Measurements from ENCODE around the gene TMEM33.

Gene TMEM33

DNA sequence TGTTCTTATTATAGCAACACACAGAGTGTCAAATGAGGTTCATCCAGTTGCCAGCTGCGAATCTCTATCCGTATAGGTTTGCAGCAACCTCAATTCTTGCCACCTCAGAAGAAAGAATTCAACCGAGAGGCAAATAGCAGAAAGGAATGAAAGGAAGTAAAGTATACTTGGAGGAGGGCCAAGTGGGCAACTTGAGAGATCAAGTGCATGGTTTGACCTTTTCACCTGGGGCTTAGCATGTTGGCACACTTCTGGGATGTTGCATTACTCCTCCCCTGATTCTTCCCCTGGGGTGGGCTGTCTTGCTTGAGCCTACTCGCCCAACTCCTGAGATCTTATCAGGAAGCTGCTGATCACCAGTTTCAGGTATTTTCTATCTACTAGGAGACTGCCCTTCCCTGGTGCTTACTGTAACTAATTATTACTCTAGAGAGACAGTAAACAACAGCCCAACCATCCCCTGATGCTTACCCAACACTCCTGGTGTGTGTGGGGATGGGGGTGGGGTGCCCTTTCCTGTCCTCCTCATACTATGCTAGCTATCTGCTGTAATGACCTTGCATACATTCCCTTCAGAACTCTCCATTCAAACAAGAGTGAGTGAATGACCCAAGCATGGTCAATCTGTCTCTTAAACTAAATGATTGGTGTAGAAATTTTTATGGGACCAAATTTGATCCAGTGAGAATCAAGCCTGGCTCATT lies 7.3 kb upstream of the TMEM33 start:
- ATAC-seq: no peak
- Mint-ChIP-seq H3K4me3 (no peak overlapping the region), H3K9me3 (no peaks in the 10 kb centered on the region), H3K4me1 (no peaks in the 10 kb centered on the region), H3K27ac (no peak overlapping the region), H3K27me3 (peaks cover 23% of the 10 kb centered on the region), H3K36me3 (no peaks in the 10 kb centered on the region)

DNA sequence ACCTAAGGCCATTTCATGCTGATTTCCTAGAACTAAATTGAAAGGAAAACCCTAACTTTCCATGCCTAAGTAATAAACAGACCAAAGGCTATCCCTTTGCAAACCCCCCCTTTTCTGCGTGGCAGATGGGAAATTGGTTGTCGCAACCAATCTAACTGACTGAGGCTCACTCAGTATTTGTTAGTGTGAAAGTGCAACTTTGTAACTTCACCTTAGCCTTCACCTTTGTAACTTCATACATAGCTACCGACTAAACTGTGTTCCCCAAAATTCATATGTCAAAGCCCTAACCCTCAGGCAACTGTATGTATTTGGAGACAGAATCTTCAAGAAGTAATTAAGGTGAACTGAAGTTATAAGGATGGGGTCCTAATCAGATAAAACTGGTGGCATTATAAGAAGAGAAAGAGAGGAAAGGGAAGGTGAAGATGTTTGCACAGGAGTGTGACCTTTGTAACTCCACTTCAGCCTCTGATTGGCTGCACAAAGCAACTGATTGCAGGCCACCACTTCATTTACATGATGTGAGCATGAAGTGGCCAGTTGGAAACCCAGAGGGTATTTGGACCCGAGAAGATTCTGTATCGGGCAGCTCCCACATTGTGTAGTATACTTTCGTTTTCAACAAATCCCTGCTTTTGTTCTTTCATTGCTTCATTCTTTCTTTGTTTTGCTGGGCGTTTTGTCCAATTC lies 4.9 kb upstream of the TMEM33 start:
- Mint-ChIP-seq H3K9me3 (peaks cover 2% of the 10 kb centered on the region), H3K4me1 (peaks cover 9% of the 10 kb centered on the region), H3K27me3 (peaks cover 8% of the 10 kb centered on the region), H3K27ac (no peak overlapping the region), H3K4me3 (no peak overlapping the region), H3K36me3 (no peaks in the 10 kb centered on the region)
- ATAC-seq: no peak

DNA sequence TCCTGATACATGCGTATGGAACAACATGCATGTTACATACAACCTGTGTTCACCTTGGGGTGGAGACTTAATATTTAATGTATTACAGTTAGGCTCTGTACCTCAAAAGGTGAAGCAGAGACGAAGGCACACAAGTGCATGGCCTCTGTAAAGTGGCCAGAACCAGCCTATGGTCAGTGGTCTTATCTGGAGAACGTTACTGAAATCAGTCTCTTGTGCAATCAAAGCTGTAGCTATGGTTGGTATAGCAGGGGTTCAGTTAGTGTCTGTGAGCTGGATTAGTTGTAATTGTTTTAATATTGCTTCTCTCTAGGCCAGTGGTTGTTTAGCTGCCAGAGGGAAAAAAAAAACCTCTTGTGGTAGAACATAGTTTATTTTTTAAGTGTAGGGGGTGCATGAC lies 2.2 kb upstream of the TMEM33 start:
- no peak for ATAC-seq

DNA sequence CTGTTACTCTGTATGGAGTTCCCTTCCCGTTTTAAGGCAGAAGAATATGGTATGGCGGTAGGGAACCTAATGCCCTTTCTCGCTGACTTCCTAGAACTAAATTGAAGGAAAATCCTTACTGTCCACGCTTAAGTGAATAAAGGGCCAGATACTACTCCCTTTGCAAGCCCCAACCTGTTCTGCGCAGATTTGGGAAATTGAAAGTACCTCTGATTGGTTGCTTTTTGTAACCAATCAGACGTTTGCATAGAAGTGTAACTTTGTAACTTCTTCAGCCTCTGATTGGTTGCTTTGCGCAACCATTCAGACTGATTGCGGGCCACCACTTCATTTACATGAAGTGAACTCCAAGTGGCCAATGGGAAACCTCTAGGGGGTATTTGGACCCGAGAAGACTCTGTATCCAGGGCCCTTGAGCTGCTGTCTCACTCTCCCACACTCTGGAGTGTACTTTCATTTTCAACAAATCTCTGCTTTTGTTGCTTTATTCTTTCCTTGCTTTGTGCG lies 1.2 kb upstream of the TMEM33 start:
- Mint-ChIP-seq H3K36me3 (peaks cover 2% of the 10 kb centered on the region), H3K4me3 (peak overlapping the region; percentile 94), H3K27me3 (no peaks in the 10 kb centered on the region), H3K4me1 (peaks cover 29% of the 10 kb centered on the region), H3K9me3 (peaks cover 2% of the 10 kb centered on the region), H3K27ac (no peak overlapping the region)
- no peak for ATAC-seq

More for the DNA sequence above, 2.2 kb upstream of the TMEM33 start:
- Mint-ChIP-seq H3K36me3 (no peaks in the 10 kb centered on the region), H3K27ac (no peak overlapping the region), H3K4me3 (no peak overlapping the region), H3K4me1 (peaks cover 29% of the 10 kb centered on the region), H3K9me3 (peaks cover 2% of the 10 kb centered on the region), H3K27me3 (peaks cover 8% of the 10 kb centered on the region)

GRCh38 chr4:41934514-41934900 lies 722 bp upstream of the TMEM33 start:
- H3K27ac Mint-ChIP-seq: peak overlapping the region; percentile 79
- H3K9me3 Mint-ChIP-seq: peaks cover 2% of the 10 kb centered on the region
- no peaks in the 10 kb centered on the region for H3K27me3 Mint-ChIP-seq
- peaks cover 29% of the 10 kb centered on the region for H3K4me1 Mint-ChIP-seq
- peaks cover 6% of the 10 kb centered on the region for H3K36me3 Mint-ChIP-seq
- H3K4me3 Mint-ChIP-seq: peak overlapping the region; percentile 94
- ATAC-seq: no peak

- peak overlapping the region; percentile 79 for H3K27ac Mint-ChIP-seq
- peaks cover 12% of the 10 kb centered on the region for H3K36me3 Mint-ChIP-seq
- H3K4me3 Mint-ChIP-seq: peak overlapping the region; percentile 94
- H3K9me3 Mint-ChIP-seq: peaks cover 2% of the 10 kb centered on the region
- H3K27me3 Mint-ChIP-seq: no peaks in the 10 kb centered on the region
- H3K4me1 Mint-ChIP-seq: peaks cover 29% of the 10 kb centered on the region
- peak; percentile 17 for ATAC-seq
These were observed 408 bp downstream of the TMEM33 start for GRCh38 chr4:41935652-41936021.

DNA sequence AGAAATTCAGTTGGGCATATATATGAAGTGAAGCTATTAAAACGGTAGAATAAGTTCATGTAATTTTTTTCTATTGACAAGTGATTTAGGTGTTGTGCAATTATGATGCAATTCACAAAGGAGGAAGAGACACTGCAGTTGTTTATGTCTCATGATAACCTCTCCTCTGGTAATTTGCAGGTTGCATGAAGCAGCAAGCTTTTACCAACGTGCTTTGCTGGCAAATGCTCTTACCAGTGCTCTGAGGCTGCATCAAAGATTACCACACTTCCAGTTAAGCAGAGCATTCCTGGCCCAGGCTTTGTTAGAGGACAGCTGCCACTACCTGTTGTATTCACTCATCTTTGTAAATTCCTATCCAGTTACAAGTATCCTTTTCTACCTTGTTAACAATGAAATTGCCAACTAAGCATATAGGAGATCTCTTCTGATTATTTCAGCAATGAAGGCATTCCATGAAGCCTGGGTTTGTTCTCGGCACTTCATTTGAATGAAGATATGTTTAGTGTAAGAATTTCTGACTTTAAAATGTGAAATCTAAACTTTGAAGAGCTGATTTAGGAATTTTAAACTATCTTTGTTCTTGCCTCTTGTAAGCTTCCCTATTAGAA lies 3.9 kb downstream of the TMEM33 start:
- no peak overlapping the region for H3K27ac Mint-ChIP-seq
- H3K4me1 Mint-ChIP-seq: peaks cover 29% of the 10 kb centered on the region
- H3K4me3 Mint-ChIP-seq: no peak overlapping the region
- H3K9me3 Mint-ChIP-seq: peaks cover 2% of the 10 kb centered on the region
- ATAC-seq: no peak
- peaks cover 30% of the 10 kb centered on the region for H3K36me3 Mint-ChIP-seq
- H3K27me3 Mint-ChIP-seq: no peaks in the 10 kb centered on the region

GRCh38 chr4:41940834-41941233 lies 5.6 kb downstream of the TMEM33 start:
- no peak overlapping the region for H3K4me3 Mint-ChIP-seq
- H3K36me3 Mint-ChIP-seq: peaks cover 30% of the 10 kb centered on the region
- peaks cover 15% of the 10 kb centered on the region for H3K4me1 Mint-ChIP-seq
- H3K9me3 Mint-ChIP-seq: no peaks in the 10 kb centered on the region
- H3K27ac Mint-ChIP-seq: no peak overlapping the region
- ATAC-seq: no peak
- no peaks in the 10 kb centered on the region for H3K27me3 Mint-ChIP-seq

- Mint-ChIP-seq H3K36me3 (peaks cover 36% of the 10 kb centered on the region), H3K4me1 (no peaks in the 10 kb centered on the region), H3K4me3 (no peak overlapping the region), H3K27me3 (no peaks in the 10 kb centered on the region), H3K27ac (no peak overlapping the region), H3K9me3 (no peaks in the 10 kb centered on the region)
- ATAC-seq: no peak
These were observed 8.3 kb downstream of the TMEM33 start for GRCh38 chr4:41943506-41943905.

DNA sequence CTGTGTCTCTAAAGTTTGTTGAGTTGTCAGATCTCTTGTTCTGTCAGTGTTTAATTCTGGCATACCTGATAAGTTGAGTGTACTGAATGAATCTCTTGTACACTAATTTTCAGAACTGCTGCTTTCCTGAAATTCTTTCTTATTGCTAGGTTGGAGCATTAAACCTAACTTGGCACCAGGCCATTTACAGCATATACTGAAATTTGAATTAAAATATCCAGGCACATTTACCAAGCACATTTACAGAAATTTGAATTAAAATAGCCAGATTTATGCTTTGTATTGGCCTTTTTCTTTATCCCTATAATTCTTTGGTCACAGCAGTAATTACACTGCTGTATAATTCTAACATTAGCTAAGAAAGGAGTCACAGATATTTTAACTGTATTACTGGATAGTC lies 8.9 kb downstream of the TMEM33 start:
- H3K27ac Mint-ChIP-seq: no peak overlapping the region
- H3K9me3 Mint-ChIP-seq: no peaks in the 10 kb centered on the region
- no peak for ATAC-seq
- no peak overlapping the region for H3K4me3 Mint-ChIP-seq
- no peaks in the 10 kb centered on the region for H3K4me1 Mint-ChIP-seq
- peaks cover 34% of the 10 kb centered on the region for H3K36me3 Mint-ChIP-seq
- H3K27me3 Mint-ChIP-seq: no peaks in the 10 kb centered on the region

DNA sequence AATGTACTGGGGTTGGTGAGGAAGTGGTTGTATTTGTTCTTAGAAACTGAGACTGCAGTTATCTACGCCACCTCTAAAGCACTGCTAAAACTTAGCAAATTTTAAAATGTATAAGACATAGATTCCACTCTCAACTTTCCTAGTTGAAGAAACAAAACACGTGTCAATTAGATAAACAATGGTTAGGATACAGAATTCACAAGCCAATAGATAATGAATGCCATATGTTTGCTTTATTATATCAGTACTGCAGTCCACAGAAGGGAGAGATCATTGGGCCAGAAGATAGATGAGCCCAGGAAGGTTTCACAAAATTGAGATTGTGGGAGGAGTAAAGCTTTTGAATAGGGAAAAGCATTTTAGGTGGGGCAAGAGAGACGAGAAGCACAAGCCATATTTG lies 14.3 kb downstream of the TMEM33 start:
- ATAC-seq: no peak
- Mint-ChIP-seq H3K27me3 (no peaks in the 10 kb centered on the region), H3K4me1 (peaks cover 7% of the 10 kb centered on the region), H3K27ac (no peak overlapping the region), H3K4me3 (no peak overlapping the region), H3K9me3 (no peaks in the 10 kb centered on the region), H3K36me3 (peaks cover 42% of the 10 kb centered on the region)

DNA sequence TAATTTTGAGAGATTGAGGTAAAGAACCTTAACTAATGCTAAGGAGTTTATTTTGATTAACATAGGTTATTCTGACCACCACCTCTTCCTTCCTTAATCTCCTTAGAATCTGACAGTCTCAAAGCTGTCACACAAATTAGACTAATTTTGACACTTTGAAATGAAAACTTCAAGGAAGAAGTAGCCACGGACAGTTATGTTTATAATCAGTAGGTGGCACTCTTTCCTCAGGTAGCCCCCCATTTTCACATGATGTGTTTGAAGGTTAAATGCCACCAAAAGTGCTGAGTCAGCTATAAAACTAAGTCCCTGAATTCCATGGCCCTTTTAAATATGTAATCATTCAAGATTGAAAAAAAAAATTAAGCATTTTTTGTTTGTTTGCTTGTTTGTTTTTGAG lies 22.4 kb downstream of the TMEM33 start:
- Mint-ChIP-seq H3K27ac (no peak overlapping the region), H3K36me3 (peaks cover 16% of the 10 kb centered on the region), H3K4me3 (no peak overlapping the region), H3K4me1 (no peaks in the 10 kb centered on the region), H3K9me3 (no peaks in the 10 kb centered on the region), H3K27me3 (no peaks in the 10 kb centered on the region)
- no peak for ATAC-seq

DNA sequence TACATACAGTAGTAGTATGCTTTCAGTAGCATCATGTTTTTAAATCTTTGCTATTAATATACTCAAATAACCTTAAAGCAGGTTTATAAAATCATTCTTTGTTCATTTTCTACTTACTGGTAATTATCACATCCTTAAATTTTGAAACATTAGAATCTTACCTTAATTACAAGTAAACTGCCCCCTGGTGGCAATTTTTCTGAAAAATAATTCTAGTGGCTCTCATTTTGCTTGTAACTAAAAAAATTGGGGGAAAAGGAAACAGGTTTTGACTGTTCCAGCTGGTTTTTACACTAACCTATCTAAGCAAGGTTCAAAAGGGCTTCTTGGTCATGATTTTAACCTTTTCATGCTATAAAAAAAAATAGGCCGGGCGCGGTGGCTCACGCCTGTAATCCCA lies 27.9 kb downstream of the TMEM33 start:
- no peak overlapping the region for H3K4me3 Mint-ChIP-seq
- no peaks in the 10 kb centered on the region for H3K4me1 Mint-ChIP-seq
- H3K9me3 Mint-ChIP-seq: peaks cover 5% of the 10 kb centered on the region
- ATAC-seq: no peak
- no peaks in the 10 kb centered on the region for H3K27me3 Mint-ChIP-seq
- H3K36me3 Mint-ChIP-seq: peaks cover 5% of the 10 kb centered on the region
- H3K27ac Mint-ChIP-seq: no peak overlapping the region

DNA sequence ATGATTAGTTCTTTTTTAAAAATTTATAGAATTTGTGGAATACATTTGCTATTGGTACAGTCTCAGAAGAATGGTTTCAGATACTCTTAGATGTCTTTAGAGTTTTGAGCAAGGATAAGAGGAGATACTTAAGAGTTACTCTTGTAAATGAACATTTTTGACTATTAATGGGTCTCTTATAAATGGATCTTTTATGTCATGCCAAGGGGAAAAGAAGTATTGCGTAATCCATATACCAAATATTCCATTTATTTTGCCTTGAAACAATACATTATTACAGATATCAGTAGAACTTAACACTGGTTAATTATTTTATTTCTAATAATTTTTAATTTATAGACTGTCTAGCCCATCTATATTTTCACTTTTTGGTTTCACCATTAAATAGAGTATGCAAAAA lies 29.2 kb downstream of the TMEM33 start:
- Mint-ChIP-seq H3K4me3 (no peak overlapping the region), H3K9me3 (peaks cover 14% of the 10 kb centered on the region), H3K27me3 (no peaks in the 10 kb centered on the region), H3K4me1 (peaks cover 3% of the 10 kb centered on the region), H3K36me3 (peaks cover 18% of the 10 kb centered on the region), H3K27ac (no peak overlapping the region)
- ATAC-seq: no peak

DNA sequence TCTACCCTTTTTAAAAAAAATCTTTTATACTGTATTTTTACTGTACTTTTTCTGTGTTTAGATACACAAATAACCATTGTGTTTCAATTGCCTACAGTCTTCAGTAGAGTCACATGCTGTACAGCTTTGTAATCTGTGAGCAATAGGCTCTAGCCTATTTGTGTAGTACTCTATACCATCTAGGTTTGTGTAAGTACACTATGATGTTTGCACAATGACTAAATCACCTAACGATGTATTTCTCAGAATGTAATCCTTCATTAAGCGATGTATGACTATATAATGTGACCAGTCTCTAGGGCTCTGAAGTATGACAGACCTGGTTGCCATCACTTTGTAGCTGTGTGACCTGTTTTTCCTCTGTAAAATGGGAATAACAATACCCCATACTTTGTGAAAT lies 32.2 kb downstream of the TMEM33 start:
- H3K4me3 Mint-ChIP-seq: no peak overlapping the region

DNA sequence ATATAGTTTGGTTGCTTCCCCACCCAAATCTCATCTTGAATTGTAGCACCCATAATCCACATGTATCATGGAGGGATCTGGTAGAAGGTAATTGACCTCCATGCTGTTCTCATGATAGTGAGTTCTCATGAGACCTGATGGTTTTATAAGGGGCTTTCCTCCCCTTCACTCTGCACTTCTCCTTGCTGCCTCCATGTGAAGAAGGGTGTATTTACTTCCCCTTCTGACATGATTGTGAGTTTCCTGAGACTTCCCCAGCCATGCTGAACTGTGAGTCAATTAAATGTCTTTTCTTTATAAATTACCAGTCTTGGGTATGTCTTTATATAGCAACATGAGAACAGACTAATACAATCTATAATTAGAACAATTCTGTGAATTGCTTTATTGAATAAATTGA lies 34.4 kb downstream of the TMEM33 start:
- peaks cover 6% of the 10 kb centered on the region for H3K4me1 Mint-ChIP-seq
- no peak overlapping the region for H3K4me3 Mint-ChIP-seq
- H3K27ac Mint-ChIP-seq: no peak overlapping the region
- peaks cover 21% of the 10 kb centered on the region for H3K9me3 Mint-ChIP-seq
- no peak for ATAC-seq
- H3K36me3 Mint-ChIP-seq: peaks cover 19% of the 10 kb centered on the region
- H3K27me3 Mint-ChIP-seq: no peaks in the 10 kb centered on the region

More for the DNA sequence above, 32.2 kb downstream of the TMEM33 start:
- H3K27ac Mint-ChIP-seq: no peak overlapping the region
- peaks cover 6% of the 10 kb centered on the region for H3K4me1 Mint-ChIP-seq
- no peaks in the 10 kb centered on the region for H3K27me3 Mint-ChIP-seq
- no peak for ATAC-seq
- H3K36me3 Mint-ChIP-seq: peaks cover 19% of the 10 kb centered on the region
- H3K9me3 Mint-ChIP-seq: peaks cover 21% of the 10 kb centered on the region

Measured in stimulated activated memory B cell treated with anti-CD40 and anti-IgM and Interleukin-4, amounts not matched to agents 10 μg/mL and 1 μg/mL and 100 μg/mL, for 72 hours (primary cell).